Measurements from ENCODE around the gene NF2.

DNA sequence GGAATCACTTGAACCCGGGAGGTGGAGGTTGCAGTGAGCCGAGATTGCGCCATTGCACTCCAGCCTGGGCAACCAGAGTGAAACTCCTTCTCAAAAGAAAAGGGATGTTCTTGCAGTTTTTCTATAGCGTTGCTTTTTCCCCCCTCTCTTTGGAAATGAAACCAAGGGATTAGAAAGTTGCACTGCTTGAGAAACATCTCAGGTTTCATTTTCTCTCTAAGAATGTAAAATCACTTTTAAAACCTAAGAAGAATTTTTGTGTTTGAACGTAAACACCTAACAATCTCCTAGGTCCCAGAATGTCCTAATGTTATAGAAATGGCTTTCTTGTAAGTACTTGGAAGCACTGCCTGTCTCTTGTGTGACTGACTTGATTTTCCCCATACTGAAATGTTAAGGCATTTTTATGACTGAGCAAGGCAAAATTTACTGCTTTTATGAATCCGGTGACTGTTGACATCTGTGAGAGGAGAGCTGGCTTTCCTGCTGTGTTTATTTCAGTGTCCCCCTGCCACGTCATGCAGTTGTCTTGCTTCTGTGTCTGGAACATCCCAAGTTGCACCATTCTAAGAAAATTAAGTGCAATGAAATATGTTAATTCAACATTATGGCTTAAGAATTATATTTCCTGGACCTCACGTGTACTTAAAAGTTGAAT lies 37.7 kb downstream of the NF2 start:
- TF ChIP-seq, protein P1, sequence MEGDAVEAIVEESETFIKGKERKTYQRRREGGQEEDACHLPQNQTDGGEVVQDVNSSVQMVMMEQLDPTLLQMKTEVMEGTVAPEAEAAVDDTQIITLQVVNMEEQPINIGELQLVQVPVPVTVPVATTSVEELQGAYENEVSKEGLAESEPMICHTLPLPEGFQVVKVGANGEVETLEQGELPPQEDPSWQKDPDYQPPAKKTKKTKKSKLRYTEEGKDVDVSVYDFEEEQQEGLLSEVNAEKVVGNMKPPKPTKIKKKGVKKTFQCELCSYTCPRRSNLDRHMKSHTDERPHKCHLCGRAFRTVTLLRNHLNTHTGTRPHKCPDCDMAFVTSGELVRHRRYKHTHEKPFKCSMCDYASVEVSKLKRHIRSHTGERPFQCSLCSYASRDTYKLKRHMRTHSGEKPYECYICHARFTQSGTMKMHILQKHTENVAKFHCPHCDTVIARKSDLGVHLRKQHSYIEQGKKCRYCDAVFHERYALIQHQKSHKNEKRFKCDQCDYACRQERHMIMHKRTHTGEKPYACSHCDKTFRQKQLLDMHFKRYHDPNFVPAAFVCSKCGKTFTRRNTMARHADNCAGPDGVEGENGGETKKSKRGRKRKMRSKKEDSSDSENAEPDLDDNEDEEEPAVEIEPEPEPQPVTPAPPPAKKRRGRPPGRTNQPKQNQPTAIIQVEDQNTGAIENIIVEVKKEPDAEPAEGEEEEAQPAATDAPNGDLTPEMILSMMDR (IDR thresholded peaks at IDR 0.05) = no peak
- TF ChIP-seq POLR2A (IDR thresholded peaks at IDR 0.05) = no peak
